Liver (tissue), 9 donors: Measurements from ENCODE around the gene ETV6. TPM values are rescaled to one million over a fixed set of nuclear protein-coding genes. Genes with fewer than 3 reads are reported as not detected.

ENCODE experiments used
- DNase-seq: peaks from one replicate; pipeline ENCODE4 v3.0.0-alpha.2; 2017; ENCODE audit warnings: low spot score
- H3K27ac ChIP-seq, 2 donors: one replicate each; pipeline ENCODE4 v1.7.0; 2013; ENCODE audit warnings: inconsistent platforms in 2 of 2, low read length in 2 of 2, control low read depth in 1 of 2, low read depth in 1 of 2, mild to moderate bottlenecking in 1 of 2
- H3K27me3 ChIP-seq, 4 donors: one replicate each; pipeline versions ENCODE4 v1.6.1 to v1.7.0; 2013; ENCODE audit warnings: low read length in 3 of 4, inconsistent platforms in 1 of 4, mild to moderate bottlenecking in 1 of 4, moderate library complexity in 1 of 4; ENCODE audit not compliant: control insufficient read depth in 4 of 4, insufficient read depth in 4 of 4
- H3K36me3 ChIP-seq, 4 donors: one replicate each; pipeline versions ENCODE4 v1.6.1 to v1.7.0; 2013; ENCODE audit warnings: low read length in 3 of 4, mild to moderate bottlenecking in 3 of 4, low read depth in 1 of 4, moderate library complexity in 1 of 4; ENCODE audit not compliant: control insufficient read depth in 4 of 4, insufficient read depth in 3 of 4
- H3K4me1 ChIP-seq, 4 donors: one replicate each; pipeline versions ENCODE4 v1.6.1 to v1.7.0; 2013; ENCODE audit warnings: low read length in 3 of 4, mild to moderate bottlenecking in 3 of 4, moderate library complexity in 1 of 4; ENCODE audit not compliant: control insufficient read depth in 4 of 4, insufficient read depth in 4 of 4
- H3K4me3 ChIP-seq, 3 donors: one replicate each; pipeline versions ENCODE4 v1.6.1 to v1.7.0; 2013; ENCODE audit warnings: low read length in 3 of 3, control low read depth in 1 of 3, low read depth in 1 of 3, mild to moderate bottlenecking in 1 of 3
- H3K9ac ChIP-seq, 2 donors: one replicate each; pipeline ENCODE4 v1.7.0; 2013; ENCODE audit warnings: low read length in 2 of 2, mild to moderate bottlenecking in 2 of 2, moderate library complexity in 2 of 2, control low read depth in 1 of 2, low read depth in 1 of 2
- H3K9me3 ChIP-seq, 4 donors: one replicate each; pipeline versions ENCODE4 v1.6.1 to v1.7.0; 2013; ENCODE audit warnings: low read length in 3 of 4; ENCODE audit not compliant: control insufficient read depth in 4 of 4
- ATF3 ChIP-seq: IDR thresholded peaks from 2 replicates; pipeline ENCODE4 v1.6.1; 2016; ENCODE audit warnings: antibody characterized with exemption
- CTCF ChIP-seq: fragments of 150-350 bp; IDR thresholded peaks from 2 replicates; pipeline ENCODE4 v1.5.1; 2017; ENCODE audit warnings: improper control_type of control experiment, low read depth, low read length; ENCODE audit not compliant: missing input control
- EGR1 ChIP-seq, 2 donors: IDR thresholded peaks; 2 replicates each; pipeline ENCODE4 v1.6.1; 2016 to 2018; ENCODE audit warnings: antibody characterized with exemption in 2 of 2, low read depth in 2 of 2
- FOXA1 ChIP-seq: IDR thresholded peaks from 2 replicates; pipeline ENCODE4 v1.6.1; 2016; ENCODE audit warnings: antibody characterized with exemption
- FOXA2 ChIP-seq: IDR thresholded peaks from 2 replicates; pipeline ENCODE4 v1.6.1; 2016; ENCODE audit warnings: antibody characterized with exemption
- HNF4A ChIP-seq, 2 donors: conservative IDR thresholded peaks; 2 replicates each; pipeline ENCODE4 v1.6.1; 2016; ENCODE audit warnings: antibody characterized with exemption in 2 of 2, mild to moderate bottlenecking in 2 of 2
- HNF4G ChIP-seq: IDR thresholded peaks from 2 replicates; pipeline ENCODE4 v1.6.1; 2016; ENCODE audit warnings: antibody characterized with exemption
- JUND ChIP-seq, 2 donors: IDR thresholded peaks; 2 replicates each; pipeline ENCODE4 v1.6.1; 2016; ENCODE audit warnings: antibody characterized with exemption in 2 of 2
- MAX ChIP-seq: IDR thresholded peaks from 2 replicates; pipeline ENCODE4 v1.6.1; 2016; ENCODE audit warnings: antibody characterized with exemption
- NR2F2 ChIP-seq: IDR thresholded peaks from 2 replicates; pipeline ENCODE4 v1.6.1; 2016; ENCODE audit warnings: antibody characterized with exemption
- RAD21 ChIP-seq, 2 donors: IDR thresholded peaks; 2 replicates each; pipeline ENCODE4 v1.6.1; 2016; ENCODE audit warnings: antibody characterized with exemption in 2 of 2, mild to moderate bottlenecking in 2 of 2
- REST ChIP-seq: IDR thresholded peaks from 2 replicates; pipeline ENCODE4 v1.6.1; 2016; ENCODE audit warnings: antibody characterized with exemption, mild to moderate bottlenecking
- RXRA ChIP-seq, 2 donors: IDR thresholded peaks; 2 replicates each; pipeline ENCODE4 v1.6.1; 2017 to 2018; ENCODE audit warnings: antibody characterized with exemption in 2 of 2, mild to moderate bottlenecking in 1 of 2
- SP1 ChIP-seq: IDR thresholded peaks from 2 replicates; pipeline ENCODE4 v1.6.1; 2018; ENCODE audit warnings: antibody characterized with exemption, mild to moderate bottlenecking
- TAF1 ChIP-seq: conservative IDR thresholded peaks from 2 replicates; pipeline ENCODE4 v1.6.1; 2016; ENCODE audit warnings: antibody characterized with exemption, mild to moderate bottlenecking
- YY1 ChIP-seq: IDR thresholded peaks from 2 replicates; pipeline ENCODE4 v1.6.1; 2016; ENCODE audit warnings: antibody characterized with exemption, mild to moderate bottlenecking
- ZBTB33 ChIP-seq: IDR thresholded peaks from 2 replicates; pipeline ENCODE4 v1.6.1; 2016; ENCODE audit warnings: antibody characterized with exemption
- WGBS: extraction: QIAGEN DNeasy Blood & Tissue Kit; methylation state at CpG from one replicate; pipeline ENCODE4 v1.1.7; 2013; 5-methylcytosine and 5-hydroxymethylcytosine counted together
- polyA plus RNA-seq, 2 donors: library from polyadenylated mRNA; stranded (reverse) in 1 of 2; unstranded in 1 of 2; fragments of 200-250 nt in 1 of 2; fragments of >200 nt in 1 of 2; fragmentation: Nextera tagmentation in 1 of 2; extraction: Ambion mirVana in 1 of 2; gene quantifications; one replicate each; pipeline versions ENCODE4 v1.2.1 to v1.2.3, GENCODE V29; 2013 to 2015
- total RNA-seq, 2 donors: library from RNA; depleted of rRNA; stranded (reverse); fragments of >200 nt; gene quantifications; one replicate each; pipeline ENCODE4 v1.2.3, GENCODE V29; 2014
- donor health status: healthy.
- donor health status: healthy.
- donor health status: healthy.
- donor health status: healthy.
- donor health status: healthy.

The ETV6 gene
- total and polyA plus RNA-seq, 4 donors, result 2.0 to 6.2 (median 3.5) TPM

GRCh38 chr12:11798006-11798708 lies 148.7 kb downstream of the ETV6 start:
- peaks cover 0 to 5% (median 3%) of the 10 kb centered on the region in 4 donors for H3K4me1 ChIP-seq
- no peaks in the 10 kb centered on the region for H3K36me3 ChIP-seq
- DNase-seq, result no peak
- H3K9ac ChIP-seq, result no peak overlapping the region
- H3K27me3 ChIP-seq, result no peaks in the 10 kb centered on the region
- 76% methylated on average over 7 of the region's 7 CpGs for WGBS
- H3K27ac ChIP-seq, result no peak overlapping the region
- TF ChIP-seq EGR1 (IDR thresholded peaks at IDR 0.05; ENCODE audit: low read depth in 2 of 2), result no peak
- TF ChIP-seq MAX, result no peak
- TF ChIP-seq ATF3, result no peak
- TF ChIP-seq CTCF, result no peak
- TF ChIP-seq FOXA1, result no peak
- no peak for TF ChIP-seq HNF4G
- no peak for TF ChIP-seq RXRA (IDR thresholded peaks at IDR 0.05)
- no peak for TF ChIP-seq ZBTB33
- TF ChIP-seq RAD21 (IDR thresholded peaks at IDR 0.05), result no peak
- TF ChIP-seq YY1, result no peak
- TF ChIP-seq JUND (IDR thresholded peaks at IDR 0.05), result no peak
- TF ChIP-seq HNF4A (conservative IDR thresholded peaks at IDR 0.05), result no peak
- TF ChIP-seq NR2F2, result no peak
- TF ChIP-seq FOXA2, result no peak
- no peak for TF ChIP-seq SP1
- TF ChIP-seq TAF1, result no peak
- TF ChIP-seq REST, result no peak
- H3K9me3 ChIP-seq, result no peaks in the 10 kb centered on the region
- no peak overlapping the region for H3K4me3 ChIP-seq
